Measurements from ENCODE around the gene LOXL1.

GRCh38 chr15:73925848-73926218, 429 bp upstream of the LOXL1 start:
- no peak for TF ChIP-seq CTCF (IDR thresholded peaks at IDR 0.05)
- no peak for TF ChIP-seq EZH2 (IDR thresholded peaks at IDR 0.05; ENCODE audit: borderline replicate concordance, insufficient read depth, low read depth, low read length, poor library complexity, severe bottlenecking)

Measured in B cell (primary cell).